Peyer's patch (tissue), 4 donors: ENCODE measurements around the gene GFOD1. TPM values are rescaled to one million over a fixed set of nuclear protein-coding genes. Genes with fewer than 3 reads are reported as not detected.

ENCODE experiments used
- DNase-seq, 3 donors: peaks; one replicate each; pipeline ENCODE4 v3.0.0-alpha.2; 2017 to 2019
- H3K27ac ChIP-seq, 4 donors: fragments of 200-600 bp; sonication (generic); one replicate each; pipeline ENCODE4 v1.5.1; 2016 to 2019
- H3K27me3 ChIP-seq, 2 donors: fragments of 200-600 bp; sonication (generic); one replicate each; pipeline ENCODE4 v1.5.1; 2019
- H3K36me3 ChIP-seq, 3 donors: fragments of 200-600 bp; sonication (generic); one replicate each; pipeline ENCODE4 v1.5.1; 2016 to 2019
- H3K4me1 ChIP-seq, 4 donors: fragments of 200-600 bp; sonication (generic); one replicate each; pipeline ENCODE4 v1.5.1; 2016 to 2019
- H3K4me3 ChIP-seq, 4 donors: fragments of 200-600 bp; sonication (generic); 1 replicate in 3 of 4; 2 replicates in 1 of 4; pipeline ENCODE4 v1.5.1; 2016 to 2019; ENCODE audit warnings: mild to moderate bottlenecking in 1 of 4
- H3K9me3 ChIP-seq, 4 donors: fragments of 200-600 bp; sonication (generic); one replicate each; pipeline ENCODE4 v1.5.1; 2016 to 2019; ENCODE audit warnings: mild to moderate bottlenecking in 1 of 4
- CTCF ChIP-seq, 6 experiments: fragments of 450-650 bp in 4 of 6; fragments of 200-600 bp in 2 of 6; sonication (generic) in 1 of 6; IDR thresholded peaks; one replicate each; pipeline ENCODE4 v1.5.1; 2017 to 2019; ENCODE audit warnings: antibody characterized with exemption in 6 of 6, mild to moderate bottlenecking in 3 of 6, moderate library complexity in 1 of 6
- POLR2A ChIP-seq, 2 donors: fragments of 450-650 bp; IDR thresholded peaks; one replicate each; pipeline ENCODE4 v1.5.1; 2017; ENCODE audit warnings: antibody characterized with exemption in 2 of 2, mild to moderate bottlenecking in 2 of 2, moderate library complexity in 2 of 2
- total RNA-seq, 4 donors: library from RNA; depleted of rRNA; stranded (reverse); fragments of >200 nt; gene quantifications; one replicate each; pipeline ENCODE4 v1.1.0, GENCODE V29; 2016

GFOD1 gene
- total RNA-seq, 4 donors from 2014 or later, result 10.7 to 24.2 (median 17.6) TPM

GRCh38 chr6:13377054-13377758 is 110.2 kb downstream of the GFOD1 start:
- peaks cover 0 to 22% (median 4%) of the 10 kb centered on the region in 4 donors for H3K4me1 ChIP-seq
- H3K9me3 ChIP-seq, result no peaks in the 10 kb centered on the region
- H3K36me3 ChIP-seq, result no peaks in the 10 kb centered on the region
- no peak overlapping the region for H3K4me3 ChIP-seq
- H3K27ac ChIP-seq, result no peak overlapping the region
- TF ChIP-seq POLR2A (IDR thresholded peaks at IDR 0.05), result no peak
- TF ChIP-seq CTCF (IDR thresholded peaks at IDR 0.05), result no peak
- no peak for DNase-seq
- no peaks in the 10 kb centered on the region for H3K27me3 ChIP-seq

GRCh38 chr6:13375360-13375878 is 112.0 kb downstream of the GFOD1 start:
- Histone ChIP-seq H3K36me3 (no peaks in the 10 kb centered on the region), H3K27ac (peak overlapping the region in 1 of 4 donors; percentile 10), H3K4me3 (no peak overlapping the region), H3K4me1 (peaks cover 0 to 10% (median 4%) of the 10 kb centered on the region in 4 donors), H3K27me3 (no peaks in the 10 kb centered on the region), H3K9me3 (no peaks in the 10 kb centered on the region)
- no peak for TF ChIP-seq CTCF (IDR thresholded peaks at IDR 0.05)
- no peak for TF ChIP-seq POLR2A (IDR thresholded peaks at IDR 0.05)
- DNase-seq, result no peak

- no peak for DNase-seq
Observed at GRCh38 chr6:13373919-13374318, 113.5 kb downstream of the GFOD1 start.

GRCh38 chr6:13373488-13373886 is 113.9 kb downstream of the GFOD1 start:
- no peaks in the 10 kb centered on the region for H3K27me3 ChIP-seq
- TF ChIP-seq POLR2A (IDR thresholded peaks at IDR 0.05), result no peak
- TF ChIP-seq CTCF (IDR thresholded peaks at IDR 0.05), result no peak
- peaks cover 0 to under 1% (median under 1%) of the 10 kb centered on the region in 4 donors for H3K4me1 ChIP-seq
- no peak for DNase-seq
- H3K27ac ChIP-seq, result no peak overlapping the region
- no peaks in the 10 kb centered on the region for H3K36me3 ChIP-seq
- no peaks in the 10 kb centered on the region for H3K9me3 ChIP-seq
- no peak overlapping the region for H3K4me3 ChIP-seq

More at GRCh38 chr6:13373919-13374318, 113.5 kb downstream of the GFOD1 start:
- Histone ChIP-seq H3K36me3 (no peaks in the 10 kb centered on the region), H3K27ac (no peak overlapping the region), H3K9me3 (no peaks in the 10 kb centered on the region), H3K4me1 (peaks cover 0 to 5% (median 2%) of the 10 kb centered on the region in 4 donors), H3K27me3 (no peaks in the 10 kb centered on the region), H3K4me3 (no peak overlapping the region)
- TF ChIP-seq POLR2A (IDR thresholded peaks at IDR 0.05) (no peak), CTCF (IDR thresholded peaks at IDR 0.05) (no peak)

- no peak overlapping the region for H3K27ac ChIP-seq
- no peak for TF ChIP-seq POLR2A (IDR thresholded peaks at IDR 0.05)
- no peak for TF ChIP-seq CTCF (IDR thresholded peaks at IDR 0.05)
- no peaks in the 10 kb centered on the region for H3K9me3 ChIP-seq
- no peaks in the 10 kb centered on the region for H3K4me1 ChIP-seq
- no peaks in the 10 kb centered on the region for H3K36me3 ChIP-seq
- no peak for DNase-seq
- no peak overlapping the region for H3K4me3 ChIP-seq
- H3K27me3 ChIP-seq, result no peaks in the 10 kb centered on the region
Observed at GRCh38 chr6:13372688-13373487, 114.5 kb downstream of the GFOD1 start.
